GM12872 (cell line): ENCODE results near the gene PIP5K1B.

ENCODE experiments used
- CTCF ChIP-seq: IDR thresholded peaks from 3 replicates; pipeline ENCODE4 v1.5.1; 2011; ENCODE audit warnings: low read depth, mild to moderate bottlenecking, low read length, moderate library complexity; ENCODE audit not compliant: insufficient read depth

Gene PIP5K1B

DNA sequence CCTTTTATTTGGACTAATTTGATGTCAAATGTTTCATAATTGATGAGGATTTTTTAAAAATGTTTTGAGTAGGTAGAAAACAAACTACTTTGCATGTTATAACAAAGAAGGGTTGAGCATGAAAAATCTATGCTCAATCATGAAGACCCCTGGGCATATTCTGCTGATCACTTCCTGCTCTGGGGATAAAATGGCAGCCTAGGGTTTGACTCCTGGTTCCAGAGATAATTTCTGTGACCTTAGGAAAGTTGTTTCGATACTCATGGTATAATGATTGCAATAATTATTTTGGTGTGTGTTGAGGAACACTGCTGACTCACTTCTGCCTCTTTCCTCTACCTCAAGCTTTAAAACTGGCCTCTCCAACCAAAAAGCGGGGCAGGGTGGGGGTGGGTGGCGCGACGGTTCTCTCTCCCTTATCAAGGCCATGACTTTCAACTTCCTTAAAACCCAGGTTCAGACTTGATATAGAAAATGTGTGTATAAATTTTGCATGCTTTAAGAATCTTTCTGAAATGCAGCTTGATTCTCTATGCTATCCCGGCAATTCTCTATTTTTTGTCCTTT, 6.0 kb upstream of the PIP5K1B start:
- no peak for TF ChIP-seq CTCF

GRCh38 chr9:68702493-68702892, 2.5 kb upstream of the PIP5K1B start:
- TF ChIP-seq CTCF: no peak

DNA sequence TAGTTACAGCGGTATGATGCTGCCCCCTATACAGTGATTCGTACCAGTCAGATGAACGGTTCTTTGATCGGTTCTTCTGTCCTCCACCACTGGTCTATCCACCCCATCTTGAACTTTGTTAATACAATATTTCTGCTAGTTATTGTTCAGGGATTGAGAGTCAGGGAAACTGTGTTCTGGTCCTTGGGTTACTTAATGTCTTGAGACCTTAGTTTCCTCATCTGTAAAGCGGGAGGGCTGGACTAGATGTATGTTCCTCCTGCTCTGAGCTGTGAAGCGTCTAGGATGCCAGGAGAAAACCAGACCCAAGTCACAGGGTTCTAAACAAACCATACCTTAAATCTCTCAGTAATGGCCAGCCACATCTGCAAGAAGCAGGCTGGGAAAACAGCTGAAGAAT, 1.4 kb upstream of the PIP5K1B start:
- TF ChIP-seq CTCF: no peak

GRCh38 chr9:68704498-68704813, 584 bp upstream of the PIP5K1B start:
- TF ChIP-seq CTCF: no peak

DNA sequence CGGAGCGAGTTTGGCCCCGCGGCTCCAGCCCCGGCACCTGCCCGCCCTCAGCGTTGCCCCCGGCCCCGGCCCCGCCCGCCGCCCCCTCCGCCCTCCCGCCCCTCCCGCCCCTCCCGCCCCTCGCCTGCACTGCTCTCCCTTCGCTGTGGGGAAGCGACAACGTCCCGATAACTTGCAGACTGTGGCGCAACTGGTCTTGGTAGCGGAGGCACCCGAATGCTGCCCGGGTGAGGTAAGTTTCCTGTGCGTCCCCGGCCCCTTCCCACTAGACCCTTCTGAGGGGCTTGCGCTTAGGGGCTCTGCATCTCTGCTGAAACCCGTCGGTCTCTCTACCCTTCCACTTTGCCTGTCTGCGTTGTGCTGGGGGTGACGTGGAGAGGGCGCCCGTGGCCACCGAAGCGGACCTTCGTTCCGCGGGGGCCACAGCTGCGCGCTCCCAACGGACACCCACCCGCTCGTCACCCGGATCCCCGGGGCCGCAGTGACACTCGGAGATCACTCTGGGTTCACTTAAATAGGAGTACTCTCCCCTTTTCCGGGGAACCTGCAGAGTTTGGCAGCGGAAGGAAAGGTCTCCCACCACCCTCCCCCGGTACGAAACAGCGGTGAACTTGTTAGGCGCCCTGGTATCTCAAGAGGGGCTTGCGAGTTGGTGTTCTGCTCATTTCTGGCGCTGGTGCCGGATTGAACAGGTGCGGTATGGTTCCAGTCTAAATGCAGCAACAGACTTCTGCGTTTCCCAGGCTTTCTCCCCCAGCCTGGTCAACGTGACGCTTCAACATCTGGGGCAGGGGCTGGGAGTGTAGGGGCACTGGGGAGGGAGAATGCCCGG, 707 bp downstream of the PIP5K1B start:
- peak; percentile 25; the same call in 1 of the 3 replicates for TF ChIP-seq CTCF

- TF ChIP-seq CTCF: no peak
These were observed 1.5 kb downstream of the PIP5K1B start for GRCh38 chr9:68706363-68707201.

GRCh38 chr9:68707801-68708488, 2.9 kb downstream of the PIP5K1B start:
- no peak for TF ChIP-seq CTCF
